Spleen (tissue), 7 donors: Measurements from ENCODE around the gene ARHGEF1.

ENCODE experiments used
- POLR2A ChIP-seq, 3 donors: fragments of 450-650 bp; IDR thresholded peaks; one replicate each; pipeline ENCODE4 v1.5.1; 2017; ENCODE audit warnings: antibody characterized with exemption in 3 of 3, mild to moderate bottlenecking in 1 of 3
- TF ChIP-seq, protein P1 (sequence below), 11 experiments: fragments of 200-600 bp in 7 of 11; fragments of 450-650 bp in 4 of 11; sonication (generic) in 4 of 11; IDR thresholded peaks in 8 of 11; conservative IDR thresholded peaks in 3 of 11; 1 replicate in 7 of 11; 2 replicates in 4 of 11; pipeline versions ENCODE4 v1.4.0 to v1.8.0; 2016 to 2021; ENCODE audit warnings: antibody characterized with exemption in 11 of 11, inconsistent platforms in 4 of 11, mild to moderate bottlenecking in 1 of 11
- donor health status: DM: no; HTN: no; CAD: no; lungs with moderate emphysema.
- donor health status: DM: no; HTN: no; CAD: no.
- donor health status: DM: no; HTN: no; CAD: no.

DNA sequence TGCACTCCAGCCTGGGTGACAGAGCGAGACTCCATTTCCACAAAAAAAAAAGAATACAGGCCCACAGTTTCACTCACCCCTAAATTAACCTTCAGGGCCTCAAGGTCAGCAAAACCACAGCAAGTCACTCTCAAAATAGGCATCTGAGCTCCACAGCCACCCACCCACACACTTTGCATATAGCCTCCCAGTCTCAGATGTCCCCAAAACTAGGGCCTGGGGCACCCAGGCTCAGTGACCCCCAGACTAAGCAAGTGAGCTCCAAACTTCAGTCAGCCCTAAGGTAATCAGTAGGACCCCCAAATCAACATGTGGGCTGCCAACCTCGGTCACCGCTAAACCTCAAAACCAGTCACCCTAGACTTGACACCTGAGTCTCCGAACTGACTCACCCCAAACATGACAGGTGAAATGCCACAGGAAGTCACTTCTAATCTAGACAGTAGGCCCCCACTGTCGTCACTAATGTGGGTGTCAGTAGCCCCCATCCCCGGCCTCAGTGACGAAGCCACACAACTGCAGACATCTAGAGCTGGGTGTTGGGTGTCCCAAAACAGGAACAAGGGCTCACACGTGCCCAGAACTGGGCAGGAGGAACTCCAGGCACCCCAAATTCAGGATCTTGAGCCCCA, 62.3 kb downstream of the ARHGEF1 start:
- TF ChIP-seq, protein P1, sequence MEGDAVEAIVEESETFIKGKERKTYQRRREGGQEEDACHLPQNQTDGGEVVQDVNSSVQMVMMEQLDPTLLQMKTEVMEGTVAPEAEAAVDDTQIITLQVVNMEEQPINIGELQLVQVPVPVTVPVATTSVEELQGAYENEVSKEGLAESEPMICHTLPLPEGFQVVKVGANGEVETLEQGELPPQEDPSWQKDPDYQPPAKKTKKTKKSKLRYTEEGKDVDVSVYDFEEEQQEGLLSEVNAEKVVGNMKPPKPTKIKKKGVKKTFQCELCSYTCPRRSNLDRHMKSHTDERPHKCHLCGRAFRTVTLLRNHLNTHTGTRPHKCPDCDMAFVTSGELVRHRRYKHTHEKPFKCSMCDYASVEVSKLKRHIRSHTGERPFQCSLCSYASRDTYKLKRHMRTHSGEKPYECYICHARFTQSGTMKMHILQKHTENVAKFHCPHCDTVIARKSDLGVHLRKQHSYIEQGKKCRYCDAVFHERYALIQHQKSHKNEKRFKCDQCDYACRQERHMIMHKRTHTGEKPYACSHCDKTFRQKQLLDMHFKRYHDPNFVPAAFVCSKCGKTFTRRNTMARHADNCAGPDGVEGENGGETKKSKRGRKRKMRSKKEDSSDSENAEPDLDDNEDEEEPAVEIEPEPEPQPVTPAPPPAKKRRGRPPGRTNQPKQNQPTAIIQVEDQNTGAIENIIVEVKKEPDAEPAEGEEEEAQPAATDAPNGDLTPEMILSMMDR (IDR thresholded peaks at IDR 0.05 in 8 of 11, conservative IDR thresholded peaks at IDR 0.05 in 3 of 11): no peak
- no peak for TF ChIP-seq POLR2A (IDR thresholded peaks at IDR 0.05)
